SKM-1 (cell line): ENCODE measurements around the gene KCNC4.

ENCODE experiments used
- DNase-seq: peaks from one replicate; lab custom pipeline; 2025; ENCODE audit not compliant: unreplicated experiment; lab: John Stamatoyannopoulos, UW

Gene KCNC4

DNA sequence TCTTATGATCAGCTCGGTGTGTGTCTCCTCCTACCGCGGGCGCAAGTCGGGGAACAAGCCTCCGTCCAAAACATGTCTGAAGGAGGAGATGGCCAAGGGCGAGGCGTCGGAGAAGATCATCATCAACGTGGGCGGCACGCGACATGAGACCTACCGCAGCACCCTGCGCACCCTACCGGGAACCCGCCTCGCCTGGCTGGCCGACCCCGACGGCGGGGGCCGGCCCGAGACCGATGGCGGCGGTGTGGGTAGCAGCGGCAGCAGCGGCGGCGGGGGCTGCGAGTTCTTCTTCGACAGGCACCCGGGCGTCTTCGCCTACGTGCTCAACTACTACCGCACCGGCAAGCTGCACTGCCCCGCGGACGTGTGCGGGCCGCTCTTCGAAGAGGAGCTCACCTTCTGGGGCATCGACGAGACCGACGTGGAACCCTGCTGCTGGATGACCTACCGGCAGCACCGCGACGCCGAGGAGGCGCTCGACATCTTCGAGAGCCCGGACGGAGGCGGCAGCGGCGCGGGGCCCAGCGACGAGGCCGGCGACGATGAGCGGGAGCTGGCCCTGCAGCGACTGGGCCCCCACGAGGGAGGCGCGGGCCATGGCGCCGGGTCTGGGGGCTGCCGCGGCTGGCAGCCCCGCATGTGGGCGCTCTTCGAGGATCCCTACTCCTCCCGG is 1.5 kb downstream of the KCNC4 start:
- no peak for DNase-seq

DNA sequence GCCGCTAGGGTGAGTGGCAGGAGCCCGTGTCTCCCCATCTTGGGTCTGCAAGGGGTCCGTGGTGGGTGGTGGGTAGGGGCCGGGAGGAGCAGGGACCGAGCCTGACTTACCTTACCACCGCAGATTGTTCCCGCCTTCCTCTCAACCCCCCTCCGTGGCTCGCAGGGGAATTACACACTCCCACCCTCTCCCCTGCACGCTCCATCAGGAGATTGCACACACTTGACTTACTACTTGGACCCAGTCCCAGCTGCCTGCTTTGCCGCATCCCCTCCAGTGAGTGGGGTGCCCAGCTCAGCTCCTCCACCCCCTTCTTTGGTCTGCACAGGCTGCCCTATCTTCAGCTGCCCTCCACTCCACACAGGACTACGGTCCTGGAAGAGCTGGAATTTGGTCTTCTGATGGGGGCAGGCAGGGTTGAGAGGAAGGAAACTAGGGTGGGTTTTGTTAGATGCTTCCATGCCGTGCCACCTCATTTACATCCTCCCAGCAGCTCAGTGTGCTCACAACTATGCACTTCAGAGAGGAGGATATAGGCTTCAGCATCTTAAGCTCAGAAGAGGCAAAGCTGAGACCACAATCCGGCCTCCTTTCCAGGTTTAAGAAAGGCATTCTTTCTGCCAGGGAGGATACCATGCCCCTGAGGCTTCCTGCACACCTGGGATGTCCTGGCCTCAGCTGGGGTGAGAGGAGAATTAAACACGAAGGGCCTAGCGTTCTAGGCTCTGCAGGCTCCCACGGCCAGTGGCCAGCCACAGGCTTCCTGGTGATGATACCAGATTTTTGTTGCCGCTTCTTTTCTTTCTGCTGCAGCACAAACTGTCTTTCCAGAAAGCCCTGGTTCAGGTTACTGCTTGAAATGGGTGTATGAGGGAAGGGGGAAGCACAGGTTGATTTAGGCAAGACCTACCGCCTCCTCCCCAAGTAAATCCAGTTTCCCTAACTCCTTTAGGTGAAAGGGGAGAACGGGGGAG is 2.3 kb downstream of the KCNC4 start:
- no peak for DNase-seq

DNA sequence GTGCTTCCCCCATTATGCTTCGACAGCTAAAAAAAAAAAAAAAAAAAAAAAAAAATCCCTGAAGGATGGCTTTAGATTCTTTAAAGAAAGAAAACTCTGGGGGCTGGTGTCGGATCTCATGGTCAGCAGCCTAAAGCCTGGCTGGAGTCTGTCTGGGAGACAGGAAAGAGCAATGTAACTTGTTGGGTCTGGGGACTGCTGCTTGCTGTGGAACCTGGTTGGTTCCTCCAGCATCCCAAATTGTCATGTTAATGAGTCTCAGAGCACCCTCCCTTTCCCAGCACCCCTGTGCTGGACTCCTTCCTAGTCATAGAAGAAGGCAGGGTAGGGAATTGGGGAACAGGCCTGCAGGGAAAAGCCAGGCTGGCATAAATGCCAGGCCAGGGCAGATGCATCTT is 3.0 kb downstream of the KCNC4 start:
- DNase-seq = no peak

DNA sequence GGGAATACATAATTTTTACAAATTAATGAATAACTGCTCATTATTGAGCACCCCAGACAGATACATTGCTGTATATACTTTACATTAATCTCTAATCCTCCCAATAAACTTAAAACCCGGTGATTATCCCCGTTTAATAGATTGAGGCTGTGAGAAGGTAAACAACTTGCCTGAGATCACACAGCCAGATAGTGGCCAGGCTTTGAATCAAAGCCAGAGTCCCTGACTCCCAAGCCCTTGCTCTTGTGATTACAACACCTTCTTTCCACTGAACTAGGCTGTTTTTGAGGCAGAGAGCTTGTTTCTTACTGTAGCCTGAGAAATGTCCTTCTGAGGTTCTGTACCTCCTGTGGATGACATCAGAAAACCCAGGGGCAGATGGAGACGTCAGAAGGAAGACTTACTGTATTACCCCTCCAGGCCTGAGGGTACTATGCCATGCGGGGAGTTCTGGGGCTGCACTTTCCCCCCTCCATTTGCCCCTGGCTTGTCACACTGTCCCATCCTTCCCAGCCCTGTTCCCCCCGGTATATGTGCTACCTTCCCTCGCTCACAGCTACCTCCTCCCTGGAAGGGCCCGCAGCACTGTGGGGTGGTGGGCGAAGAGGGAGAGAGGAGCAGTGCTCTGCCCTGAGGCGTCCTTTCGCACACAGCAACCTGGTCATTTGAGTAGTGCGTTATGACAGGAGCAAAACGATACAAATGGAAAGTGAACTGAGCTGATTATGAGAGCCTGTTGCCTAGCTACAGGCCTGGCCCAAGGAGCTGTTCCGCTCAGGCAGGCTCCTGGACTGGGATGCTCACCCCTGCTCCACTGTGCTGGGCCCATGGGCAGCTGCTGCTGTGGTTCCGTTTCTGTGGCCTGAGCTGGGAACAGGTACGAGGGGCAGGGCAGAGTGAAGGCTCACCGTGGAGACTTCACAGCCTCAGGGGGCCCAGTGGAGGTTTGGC is 4.6 kb downstream of the KCNC4 start:
- no peak for DNase-seq

DNA sequence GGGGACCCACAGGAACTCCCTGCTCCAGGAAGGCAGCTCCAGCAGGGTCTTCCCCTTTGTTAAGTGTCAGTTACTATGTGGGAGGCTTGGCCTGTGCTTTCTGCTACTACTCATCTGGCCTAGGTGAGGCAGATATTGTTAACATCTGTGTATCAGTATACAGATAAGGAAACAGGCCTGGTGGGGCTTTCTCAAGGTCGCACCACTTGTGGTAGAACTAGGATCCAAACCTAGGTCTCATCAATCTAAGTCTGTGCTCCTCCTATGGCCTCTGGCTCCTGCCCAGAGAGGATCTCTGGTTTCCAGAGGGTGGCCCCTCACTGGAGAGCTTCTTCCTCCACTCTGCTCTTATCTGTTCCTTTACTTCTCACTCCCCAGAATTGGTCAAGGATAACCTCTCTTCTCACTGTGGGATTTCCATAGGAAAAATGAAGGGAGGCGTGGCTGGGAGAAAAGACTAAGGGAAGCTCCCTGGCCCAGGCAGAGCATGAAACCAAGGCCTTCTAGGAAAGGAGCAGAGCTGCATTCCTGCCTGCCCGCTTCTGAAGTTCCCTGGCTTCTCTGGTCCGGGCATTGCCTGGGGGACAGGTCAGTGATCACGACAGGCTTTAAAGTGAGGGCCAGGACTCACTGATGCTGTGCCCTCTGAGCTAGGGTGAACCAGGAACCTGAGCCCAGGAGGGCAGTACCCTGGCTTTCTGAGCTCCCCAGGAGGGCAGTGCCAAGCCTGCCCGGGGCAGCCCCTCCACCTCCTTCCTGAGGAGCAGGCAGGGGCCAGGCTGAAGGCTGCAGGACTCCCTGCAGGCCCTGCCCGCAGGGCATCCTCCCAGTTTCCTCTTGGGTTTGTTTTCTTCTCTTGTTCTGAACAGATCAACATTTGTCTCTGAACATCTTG is 5.8 kb downstream of the KCNC4 start:
- DNase-seq = no peak

DNA sequence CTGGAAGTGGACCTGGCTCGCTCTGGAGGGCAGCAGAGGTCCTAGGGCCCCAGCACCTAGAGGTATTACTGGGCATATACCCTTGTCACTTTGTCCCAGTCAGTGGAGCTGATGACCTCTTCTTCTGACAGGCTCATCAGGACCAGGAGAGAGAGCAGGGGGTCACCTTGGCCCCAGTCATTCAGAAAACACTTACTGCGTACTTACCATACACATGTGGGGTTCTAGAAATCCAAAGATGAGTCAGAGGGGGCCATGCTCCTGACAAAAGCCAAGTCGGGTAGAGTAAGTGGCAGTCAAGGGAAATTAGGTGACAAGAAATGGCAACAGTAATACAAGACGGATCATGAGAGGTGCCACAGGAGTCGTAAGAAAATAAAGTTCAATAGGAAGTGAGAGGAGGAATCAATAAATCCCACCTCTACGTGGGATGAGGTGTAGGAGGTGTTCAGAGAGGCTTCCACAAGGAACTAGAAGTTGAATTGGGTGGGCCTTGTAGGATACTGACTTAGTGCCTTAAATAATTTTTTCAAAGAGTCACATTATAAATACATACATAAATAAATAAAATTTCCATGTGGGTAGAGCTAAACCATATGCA is 6.8 kb downstream of the KCNC4 start:
- no peak for DNase-seq

DNA sequence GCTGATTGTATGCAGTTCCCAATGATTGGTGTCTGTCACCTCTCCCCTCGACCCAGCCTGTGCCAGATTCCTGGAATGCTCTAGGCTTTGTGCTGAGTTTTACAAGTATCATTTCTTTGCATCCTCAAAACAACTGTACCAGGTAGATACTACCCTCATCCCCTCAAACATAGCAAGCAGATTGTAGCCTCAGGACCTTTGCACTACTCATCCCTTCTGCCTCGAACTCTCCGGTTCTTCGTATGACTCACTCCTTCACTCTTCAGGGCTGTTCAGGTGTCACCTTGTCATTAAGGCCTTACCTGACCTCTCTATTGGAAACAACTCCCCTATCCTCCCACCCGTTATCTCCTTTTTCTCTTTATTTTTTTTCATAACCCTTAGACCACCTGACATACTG is 8.0 kb downstream of the KCNC4 start:
- no peak for DNase-seq

DNA sequence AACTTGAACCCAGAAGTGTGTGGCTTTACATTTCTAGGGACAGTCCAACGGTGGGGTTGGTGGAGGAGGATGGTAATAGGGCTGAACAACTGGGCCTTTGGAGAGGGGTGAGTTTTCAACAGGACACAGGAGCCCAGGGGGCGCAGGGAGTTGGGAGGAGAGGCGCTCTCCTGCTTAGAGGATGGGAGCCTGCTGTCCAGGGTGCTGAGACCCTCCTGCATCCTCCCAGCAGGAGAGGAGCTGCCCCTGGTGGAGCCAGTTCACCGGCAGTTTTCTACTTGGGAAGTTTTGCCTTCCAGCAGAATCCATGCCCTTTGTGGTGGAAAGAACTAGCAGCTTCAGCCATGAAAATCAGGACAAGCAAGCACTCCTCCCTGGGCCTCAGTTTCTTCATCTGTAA is 8.6 kb downstream of the KCNC4 start:
- no peak for DNase-seq

DNA sequence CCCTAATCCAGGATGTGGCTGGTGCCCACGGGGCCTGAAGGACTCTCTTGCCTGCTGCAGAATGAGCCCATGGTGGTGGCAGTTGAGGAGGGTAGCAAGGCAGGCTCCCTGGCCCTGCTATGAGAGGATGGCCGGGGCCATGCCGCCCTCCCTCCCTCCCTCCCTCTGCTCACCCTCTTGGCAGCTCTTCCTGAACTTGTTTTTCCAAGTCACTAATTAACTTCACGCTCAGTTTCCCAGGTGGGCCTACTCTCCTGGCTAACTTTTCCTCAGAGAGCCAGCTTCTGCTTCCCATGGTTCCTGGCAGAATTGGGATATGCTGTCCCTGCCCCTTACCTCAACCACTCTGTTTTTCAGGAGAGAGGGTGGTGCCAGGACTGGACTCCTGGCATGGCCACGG is 10.2 kb downstream of the KCNC4 start:
- no peak for DNase-seq

DNA sequence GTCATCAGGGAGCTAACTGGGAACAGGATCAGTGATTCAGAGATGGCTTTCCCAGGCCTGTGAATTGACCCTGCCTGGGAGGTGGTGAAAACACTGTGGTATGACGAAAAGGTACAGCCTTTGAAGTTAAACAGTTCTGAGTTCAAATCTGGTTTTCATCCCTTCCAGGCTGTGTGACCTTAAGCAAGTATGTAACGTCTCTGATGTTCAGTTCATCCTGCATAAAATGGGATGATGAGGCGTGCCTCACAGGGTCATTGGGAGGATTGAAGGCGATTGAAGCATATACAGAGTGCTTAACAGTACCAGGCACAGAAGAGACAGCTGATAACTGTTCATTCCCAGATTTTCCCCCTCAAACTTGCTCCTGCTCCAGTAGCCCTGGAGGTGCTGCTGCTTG is 11.0 kb downstream of the KCNC4 start:
- no peak for DNase-seq

DNA sequence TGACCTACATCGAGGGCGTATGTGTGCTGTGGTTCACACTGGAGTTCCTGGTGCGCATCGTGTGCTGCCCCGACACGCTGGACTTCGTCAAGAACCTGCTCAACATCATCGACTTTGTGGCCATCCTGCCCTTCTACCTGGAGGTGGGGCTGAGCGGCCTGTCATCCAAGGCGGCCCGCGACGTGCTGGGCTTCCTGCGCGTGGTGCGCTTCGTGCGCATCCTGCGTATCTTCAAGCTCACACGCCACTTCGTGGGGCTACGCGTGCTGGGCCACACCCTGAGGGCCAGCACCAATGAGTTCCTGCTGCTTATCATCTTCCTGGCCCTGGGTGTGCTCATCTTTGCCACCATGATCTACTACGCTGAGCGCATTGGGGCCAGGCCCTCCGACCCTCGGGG is 13.0 kb downstream of the KCNC4 start:
- DNase-seq = no peak

DNA sequence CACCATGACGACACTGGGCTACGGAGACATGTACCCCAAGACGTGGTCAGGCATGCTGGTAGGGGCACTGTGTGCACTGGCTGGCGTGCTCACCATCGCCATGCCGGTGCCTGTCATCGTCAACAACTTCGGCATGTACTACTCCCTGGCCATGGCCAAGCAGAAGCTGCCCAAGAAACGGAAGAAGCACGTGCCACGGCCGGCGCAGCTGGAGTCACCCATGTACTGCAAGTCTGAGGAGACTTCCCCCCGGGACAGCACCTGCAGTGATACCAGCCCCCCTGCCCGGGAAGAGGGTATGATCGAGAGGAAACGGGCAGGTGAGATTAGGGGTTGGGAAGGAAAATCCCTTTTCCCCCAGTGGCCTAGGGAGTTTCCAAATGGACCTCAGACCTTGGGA is 13.5 kb downstream of the KCNC4 start:
- DNase-seq = no peak

DNA sequence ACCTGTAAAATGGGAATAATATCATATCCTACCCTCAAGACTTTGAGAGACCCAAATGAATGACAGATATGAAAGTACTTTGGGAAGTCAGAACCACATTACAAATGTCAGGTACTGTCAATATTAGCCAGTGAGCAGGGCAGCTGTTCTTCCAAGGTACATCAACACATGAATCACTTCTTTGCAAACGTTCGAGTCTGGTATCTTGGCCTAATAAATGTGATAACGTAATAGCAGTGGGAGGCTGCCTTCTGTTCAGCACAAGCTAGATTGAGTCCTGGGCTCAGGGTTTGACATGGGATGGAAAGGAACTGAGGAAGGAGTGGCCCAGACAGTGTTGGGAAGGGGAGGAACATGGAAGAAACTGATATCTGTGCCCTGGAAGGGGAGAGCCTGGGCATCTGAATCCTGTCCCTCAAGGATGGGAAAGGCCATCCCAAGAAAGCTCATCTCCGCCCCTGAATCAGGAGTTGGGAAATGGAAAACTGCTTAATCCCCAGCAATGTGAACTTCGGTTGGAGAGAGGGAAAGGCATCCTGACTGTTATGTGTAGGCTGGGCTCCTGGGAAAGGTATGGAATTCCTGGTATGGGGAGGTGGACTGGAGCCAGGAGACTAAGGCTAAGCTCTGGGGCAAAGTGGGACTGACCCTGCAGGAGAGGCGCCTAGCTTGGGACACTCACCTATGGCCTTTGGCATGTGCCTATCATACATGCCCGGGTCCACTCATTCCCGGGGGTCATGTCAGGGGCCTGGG is 14.3 kb downstream of the KCNC4 start:
- no peak for DNase-seq

DNA sequence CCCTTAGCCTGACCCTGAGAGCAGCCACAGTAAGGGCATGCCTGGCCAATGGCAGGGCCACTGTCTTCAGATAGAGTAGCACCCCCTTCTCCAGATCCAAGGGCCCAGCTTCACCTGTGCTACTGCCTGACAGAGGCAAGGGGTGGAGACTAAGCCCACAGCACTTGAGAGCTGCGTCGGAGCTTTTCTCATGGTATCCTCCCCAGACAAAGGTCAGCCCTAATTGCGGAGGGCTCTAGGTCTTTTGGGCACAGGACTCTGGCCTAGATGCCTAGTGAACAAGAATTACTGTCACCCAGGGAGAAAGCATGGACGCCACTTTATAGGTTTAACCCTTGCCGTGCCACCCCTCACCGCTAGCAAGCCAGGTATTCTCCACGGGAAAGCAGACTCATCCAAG is 15.1 kb downstream of the KCNC4 start:
- DNase-seq = no peak

DNA sequence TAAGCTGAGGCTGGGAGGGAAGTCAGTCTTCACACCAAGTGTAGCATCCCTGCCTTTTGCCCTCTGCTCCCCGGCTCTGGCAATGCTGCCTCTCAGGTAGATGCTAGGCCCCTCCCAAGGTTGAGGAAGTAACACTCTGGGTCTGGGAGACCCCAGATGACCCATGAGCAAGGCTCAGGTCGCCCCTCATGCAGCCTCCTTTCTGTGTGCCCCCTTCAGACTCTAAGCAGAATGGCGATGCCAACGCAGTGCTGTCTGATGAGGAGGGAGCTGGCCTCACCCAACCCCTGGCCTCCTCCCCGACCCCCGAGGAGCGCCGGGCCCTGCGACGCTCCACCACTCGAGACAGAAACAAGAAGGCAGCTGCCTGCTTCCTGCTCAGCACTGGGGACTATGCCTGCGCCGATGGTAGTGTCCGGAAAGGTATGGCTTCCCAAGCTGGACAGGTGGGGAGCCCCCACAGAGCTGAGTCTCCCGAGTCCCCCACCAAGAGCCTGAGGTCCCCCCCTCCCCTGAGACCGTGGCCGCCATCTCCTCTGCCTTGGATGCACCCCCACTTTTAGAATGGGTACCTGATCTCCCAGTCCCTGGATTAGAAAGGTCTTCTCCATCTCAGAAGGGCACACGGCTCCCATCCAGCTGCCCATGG is 15.8 kb downstream of the KCNC4 start:
- no peak for DNase-seq

DNA sequence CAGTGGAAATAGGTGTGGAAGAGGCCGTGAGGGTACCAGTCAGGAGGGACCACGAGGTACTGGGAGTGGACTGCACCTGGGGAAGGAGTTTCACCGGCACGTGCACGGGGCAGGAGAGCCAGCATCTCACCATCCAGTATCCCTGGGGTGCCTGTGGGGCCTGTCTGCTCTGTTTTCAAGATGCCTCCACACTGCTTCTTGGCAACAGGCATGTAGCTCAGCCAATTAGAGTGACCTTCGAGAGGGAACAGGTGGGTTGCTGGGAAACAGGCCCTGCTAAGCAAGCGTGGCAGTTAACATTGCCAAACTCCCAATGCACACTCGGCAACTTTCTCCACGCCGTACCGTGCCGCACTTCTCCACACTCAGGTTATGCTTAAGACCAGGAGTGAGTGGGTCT is 17.7 kb downstream of the KCNC4 start:
- DNase-seq = no peak

DNA sequence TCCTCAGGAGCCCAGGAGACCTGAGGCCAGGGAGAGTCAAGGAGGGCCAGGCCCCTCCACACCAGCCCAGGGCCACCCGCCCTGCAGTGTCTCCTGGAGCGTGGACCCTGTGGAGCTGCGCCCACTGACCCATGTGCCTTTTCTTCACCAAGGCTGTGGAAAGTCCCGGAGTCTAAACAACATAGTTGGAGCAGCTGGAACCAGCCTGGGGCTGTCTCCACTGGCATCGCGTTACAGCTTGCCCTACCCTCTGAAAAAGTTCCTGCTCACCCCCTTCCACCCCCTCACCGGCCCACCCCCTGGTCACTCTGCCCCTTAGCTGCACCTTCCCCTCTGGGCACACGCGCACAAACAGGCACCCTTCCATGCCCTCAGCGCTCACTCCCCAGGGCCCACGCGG is 18.3 kb downstream of the KCNC4 start:
- no peak for DNase-seq

DNA sequence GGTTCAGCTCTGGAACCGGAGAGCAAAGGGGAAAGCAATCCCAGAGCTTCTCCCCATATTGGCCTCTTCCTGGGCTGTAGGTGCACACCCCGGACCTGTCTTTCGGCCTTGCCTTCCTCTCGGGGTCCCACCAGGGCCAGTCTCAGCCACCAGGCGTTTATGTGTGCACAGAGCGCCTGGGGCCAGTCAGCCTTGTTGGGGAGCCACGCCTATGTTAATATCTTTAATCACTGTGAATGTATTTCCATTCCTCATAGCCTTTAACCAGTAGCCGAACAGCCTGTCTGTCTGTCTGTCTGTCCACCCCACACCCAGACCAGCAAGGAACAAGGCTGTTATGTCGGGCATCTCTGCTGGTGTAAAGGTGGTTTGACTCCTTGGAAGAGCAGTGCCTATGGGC is 18.8 kb downstream of the KCNC4 start:
- DNase-seq = no peak
